OCI-LY3 (cell line): ENCODE data around the gene GUF1.

ENCODE experiments used
- H2AFZ ChIP-seq: fragments of 200-600, 300-600 bp; shearing (Covaris generic); 2 replicates; pipeline ENCODE4 v1.6.0; 2014; ENCODE audit warnings: antibody characterized with exemption, low read depth, low read length
- H3K27ac ChIP-seq: fragments of 200-600, 300-600 bp; sonication (generic); 2 replicates; pipeline ENCODE4 v1.5.1; 2014; ENCODE audit warnings: mild to moderate bottlenecking, low read length, moderate library complexity, mixed read lengths
- H3K27me3 ChIP-seq: fragments of 200-600, 300-600 bp; sonication (generic); 2 replicates; pipeline ENCODE4 v1.6.1; 2014; ENCODE audit warnings: low read depth, low read length, mixed read lengths
- H3K36me3 ChIP-seq: fragments of 200-600, 300-600 bp; sonication (generic); replicated peaks from 2 replicates; pipeline ENCODE3; 2014; ENCODE audit warnings: low read depth, low read length, mixed read lengths
- H3K4me1 ChIP-seq: fragments of 300-600, 200-600 bp; sonication (generic); 2 replicates; pipeline ENCODE4 v1.6.1; 2014; ENCODE audit warnings: low read length, mixed read lengths
- H3K4me2 ChIP-seq: fragments of 200-600, 300-600 bp; sonication (generic); 2 replicates; pipeline ENCODE4 v1.6.1; 2014; ENCODE audit warnings: low read length, mixed read lengths
- H3K4me3 ChIP-seq: fragments of 300-600, 200-600 bp; sonication (generic); 2 replicates; pipeline ENCODE4 v1.5.1; 2014; ENCODE audit warnings: antibody characterized with exemption, mild to moderate bottlenecking, low read length, moderate library complexity
- H3K79me2 ChIP-seq: fragments of 300-600, 200-600 bp; shearing (Covaris generic); 2 replicates; pipeline ENCODE4 v1.6.1; 2014; ENCODE audit warnings: mild to moderate bottlenecking, low read length, mixed read lengths
- H3K9ac ChIP-seq: fragments of 300-600, 200-600 bp; shearing (Covaris generic); 2 replicates; pipeline ENCODE4 v1.6.0; 2014; ENCODE audit warnings: mild to moderate bottlenecking, low read length, moderate library complexity
- H3K9me3 ChIP-seq: fragments of 200-600, 300-600 bp; shearing (Covaris generic); 2 replicates; pipeline ENCODE4 v1.6.1; 2014; ENCODE audit warnings: low read length, mixed read lengths; ENCODE audit not compliant: insufficient read depth
- H4K20me1 ChIP-seq: fragments of 200-600, 300-600 bp; sonication (generic); 2 replicates; pipeline ENCODE4 v1.6.1; 2016; ENCODE audit warnings: low read length, mixed read lengths; ENCODE audit not compliant: insufficient read depth
- EZH2phosphoT487 ChIP-seq: fragments of 200-600 bp; shearing (Covaris generic); IDR thresholded peaks from 2 replicates; pipeline ENCODE4 v1.6.1; 2018; ENCODE audit warnings: antibody characterized with exemption, mixed run types, low read depth
- TF ChIP-seq, protein P1 (sequence below): fragments of 200-600, 300-600 bp; sonication (generic); IDR thresholded peaks from 2 replicates; pipeline ENCODE4 v1.5.1; 2014; ENCODE audit warnings: antibody characterized with exemption, low read length, low read depth

GUF1 gene

DNA sequence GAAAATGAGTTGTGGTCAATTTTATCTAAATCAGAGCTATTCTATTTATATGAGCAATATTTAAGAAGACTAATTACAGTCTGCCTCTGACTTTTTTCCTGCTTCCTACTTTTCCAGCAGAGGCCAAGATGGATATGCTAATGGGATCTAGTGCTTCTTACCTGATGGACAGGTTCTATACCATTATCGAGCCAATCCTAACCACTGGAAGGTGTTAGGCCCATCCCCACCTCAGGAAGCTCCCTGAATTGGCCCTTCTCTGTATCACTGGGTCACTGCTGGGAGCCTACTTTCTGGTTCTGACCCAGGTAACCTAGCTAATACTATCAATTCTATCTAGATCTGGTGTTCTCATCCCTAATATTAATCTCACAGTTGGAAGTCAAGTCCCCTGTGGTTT is 26.2 kb upstream of the GUF1 start:
- H3K27ac ChIP-seq: no peak overlapping the region
- H4K20me1 ChIP-seq: no peaks in the 10 kb centered on the region
- no peaks in the 10 kb centered on the region for H3K9me3 ChIP-seq
- H3K27me3 ChIP-seq: no peaks in the 10 kb centered on the region
- no peak for TF ChIP-seq EZH2phosphoT487
- TF ChIP-seq, protein P1, sequence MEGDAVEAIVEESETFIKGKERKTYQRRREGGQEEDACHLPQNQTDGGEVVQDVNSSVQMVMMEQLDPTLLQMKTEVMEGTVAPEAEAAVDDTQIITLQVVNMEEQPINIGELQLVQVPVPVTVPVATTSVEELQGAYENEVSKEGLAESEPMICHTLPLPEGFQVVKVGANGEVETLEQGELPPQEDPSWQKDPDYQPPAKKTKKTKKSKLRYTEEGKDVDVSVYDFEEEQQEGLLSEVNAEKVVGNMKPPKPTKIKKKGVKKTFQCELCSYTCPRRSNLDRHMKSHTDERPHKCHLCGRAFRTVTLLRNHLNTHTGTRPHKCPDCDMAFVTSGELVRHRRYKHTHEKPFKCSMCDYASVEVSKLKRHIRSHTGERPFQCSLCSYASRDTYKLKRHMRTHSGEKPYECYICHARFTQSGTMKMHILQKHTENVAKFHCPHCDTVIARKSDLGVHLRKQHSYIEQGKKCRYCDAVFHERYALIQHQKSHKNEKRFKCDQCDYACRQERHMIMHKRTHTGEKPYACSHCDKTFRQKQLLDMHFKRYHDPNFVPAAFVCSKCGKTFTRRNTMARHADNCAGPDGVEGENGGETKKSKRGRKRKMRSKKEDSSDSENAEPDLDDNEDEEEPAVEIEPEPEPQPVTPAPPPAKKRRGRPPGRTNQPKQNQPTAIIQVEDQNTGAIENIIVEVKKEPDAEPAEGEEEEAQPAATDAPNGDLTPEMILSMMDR: no peak
- no peaks in the 10 kb centered on the region for H3K36me3 ChIP-seq
- H3K4me1 ChIP-seq: no peaks in the 10 kb centered on the region
- H2AFZ ChIP-seq: no peak overlapping the region
- no peak overlapping the region for H3K9ac ChIP-seq
- no peak overlapping the region for H3K4me3 ChIP-seq
- no peaks in the 10 kb centered on the region for H3K79me2 ChIP-seq
- no peak overlapping the region for H3K4me2 ChIP-seq

DNA sequence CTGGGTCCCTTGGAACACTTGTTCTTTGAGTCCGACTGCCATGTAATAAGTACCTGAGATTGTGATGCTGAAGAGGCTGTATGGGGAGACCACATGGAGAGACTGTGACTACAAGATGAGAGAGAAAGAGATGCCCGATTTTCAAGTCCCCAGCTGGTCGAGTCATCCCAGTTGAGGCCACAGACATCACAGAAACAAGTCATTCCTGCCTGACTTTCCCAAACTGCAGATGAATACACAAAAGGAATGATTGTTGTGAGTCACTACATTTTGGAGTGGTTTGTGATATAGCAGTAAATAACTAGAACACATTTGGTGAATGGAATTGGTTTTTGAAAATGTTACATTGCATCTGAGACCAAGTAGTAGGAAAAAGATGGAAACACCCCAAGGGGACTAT is 17.8 kb upstream of the GUF1 start:
- no peak for TF ChIP-seq EZH2phosphoT487
- TF ChIP-seq, protein P1: no peak

DNA sequence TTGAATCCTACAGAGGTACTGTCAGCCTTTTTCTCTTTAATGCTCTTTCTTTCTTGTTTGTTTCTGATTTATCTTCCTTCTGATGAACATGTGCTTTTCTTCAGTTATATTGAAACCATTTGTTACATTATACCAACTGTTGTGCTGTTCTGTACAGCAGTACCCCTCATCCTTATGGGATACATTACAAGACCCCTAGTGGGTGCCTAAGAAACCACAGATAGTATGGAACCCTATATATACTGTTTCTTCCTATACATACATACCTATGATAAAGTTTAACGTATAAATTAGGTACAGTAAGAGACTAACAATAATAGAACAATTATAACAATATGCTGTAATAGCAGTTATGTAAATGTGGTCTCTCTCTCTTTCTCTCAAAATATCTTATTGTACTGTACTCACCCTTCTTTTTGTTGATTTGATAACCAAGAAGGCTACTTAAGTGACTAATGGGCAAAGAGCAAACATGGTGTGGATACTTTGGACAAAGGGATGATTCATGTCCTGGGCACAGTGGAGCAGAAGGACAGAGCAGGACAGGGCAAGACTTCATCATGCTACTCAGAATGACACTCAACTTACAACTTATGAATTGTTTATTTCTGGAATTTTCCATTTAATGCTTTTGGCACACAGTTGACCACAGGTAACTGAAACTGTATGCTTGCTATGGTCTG is 16.1 kb upstream of the GUF1 start:
- Histone ChIP-seq H3K27ac (no peak overlapping the region), H3K4me2 (peak overlapping the region; percentile 1; the same call in 1 of the 2 replicates), H3K9ac (no peak overlapping the region), H3K4me1 (peaks cover 10% of the 10 kb centered on the region), H3K9me3 (no peaks in the 10 kb centered on the region), H2AFZ (no peak overlapping the region), H4K20me1 (no peaks in the 10 kb centered on the region), H3K4me3 (no peak overlapping the region), H3K27me3 (no peaks in the 10 kb centered on the region), H3K79me2 (no peaks in the 10 kb centered on the region), H3K36me3 (no peaks in the 10 kb centered on the region)
- TF ChIP-seq, protein P1: no peak
- TF ChIP-seq EZH2phosphoT487: no peak

More for the DNA sequence above, 17.8 kb upstream of the GUF1 start:
- H3K9ac ChIP-seq: no peak overlapping the region
- no peaks in the 10 kb centered on the region for H3K79me2 ChIP-seq
- no peak overlapping the region for H2AFZ ChIP-seq
- H3K36me3 ChIP-seq: no peaks in the 10 kb centered on the region
- peaks cover 10% of the 10 kb centered on the region for H3K4me1 ChIP-seq
- H3K4me3 ChIP-seq: no peak overlapping the region
- H3K27me3 ChIP-seq: no peaks in the 10 kb centered on the region
- no peaks in the 10 kb centered on the region for H4K20me1 ChIP-seq
- H3K9me3 ChIP-seq: no peaks in the 10 kb centered on the region
- no peak overlapping the region for H3K27ac ChIP-seq
- H3K4me2 ChIP-seq: no peak overlapping the region

DNA sequence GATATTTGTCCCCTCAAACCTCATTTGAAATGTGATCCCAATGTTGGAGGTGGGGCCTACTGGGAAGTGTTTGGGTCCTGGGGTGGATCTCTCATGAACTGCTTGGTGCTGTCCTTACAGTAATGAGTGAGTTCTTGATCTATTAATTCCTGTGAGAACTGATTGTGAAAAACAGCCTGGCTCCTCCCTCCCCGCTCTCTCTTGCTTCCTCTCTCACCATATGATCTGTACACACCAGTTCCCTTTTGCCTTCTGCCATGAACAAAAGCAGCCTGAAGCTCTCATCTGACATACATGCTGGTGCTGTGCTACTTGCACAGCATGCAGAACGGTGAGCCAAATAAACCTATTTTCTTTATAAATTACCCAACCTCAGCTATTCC is 15.6 kb upstream of the GUF1 start:
- 0 out of 2 replicates have a peak overlapping the region, but pooled peaks have one; percentile 44 for H2AFZ ChIP-seq
- H3K4me1 ChIP-seq: peaks cover 10% of the 10 kb centered on the region
- no peaks in the 10 kb centered on the region for H3K27me3 ChIP-seq
- no peak overlapping the region for H3K9ac ChIP-seq
- no peaks in the 10 kb centered on the region for H4K20me1 ChIP-seq
- peak overlapping the region; percentile 1; the same call in 1 of the 2 replicates for H3K4me2 ChIP-seq
- no peaks in the 10 kb centered on the region for H3K79me2 ChIP-seq
- H3K4me3 ChIP-seq: no peak overlapping the region
- no peaks in the 10 kb centered on the region for H3K9me3 ChIP-seq
- no peak overlapping the region for H3K27ac ChIP-seq
- TF ChIP-seq EZH2phosphoT487: no peak
- TF ChIP-seq, protein P1: no peak
- H3K36me3 ChIP-seq: no peaks in the 10 kb centered on the region
